HepG2 (cell line): ENCODE measurements around the gene TMEM87B.

Experiments
- BHLHE40 ChIP-seq: IDR thresholded peaks from 2 replicates; pipeline ENCODE4 v1.6.1; 2011; ENCODE audit warnings: low read length, improper control_type of control experiment
- CBX5 ChIP-seq: sonication (generic); formaldehyde crosslinking; IDR thresholded peaks from 2 replicates; pipeline ENCODE4 v1.4.0; 2020; ENCODE audit warnings: missing genetic modification reagents, borderline replicate concordance
- EZH2 ChIP-seq: conservative IDR thresholded peaks from 2 replicates; pipeline ENCODE4 v1.6.1; 2012; ENCODE audit warnings: mild to moderate bottlenecking, low read depth, low read length, moderate library complexity
- MYNN ChIP-seq: sonication (generic); formaldehyde crosslinking; IDR thresholded peaks from 2 replicates; pipeline ENCODE4 v1.4.0; 2020; ENCODE audit warnings: mild to moderate bottlenecking, low read depth, missing genetic modification reagents
- THRA ChIP-seq: sonication (generic); formaldehyde crosslinking; IDR thresholded peaks from 2 replicates; pipeline ENCODE4 v1.4.0; 2020; ENCODE audit warnings: missing genetic modification reagents, borderline replicate concordance
- UBTF ChIP-seq: sonication (generic); formaldehyde crosslinking; IDR thresholded peaks from 2 replicates; pipeline ENCODE4 v1.4.0; 2020; ENCODE audit warnings: mild to moderate bottlenecking, missing genetic modification reagents
- ZFAT ChIP-seq: sonication (generic); formaldehyde crosslinking; conservative IDR thresholded peaks from 2 replicates; pipeline ENCODE4 v1.8.1; 2023; ENCODE audit warnings: missing genetic modification reagents, inconsistent platforms
- ZIK1 ChIP-seq: sonication (generic); formaldehyde crosslinking; IDR thresholded peaks from 2 replicates; pipeline ENCODE4 v1.5.0; 2020; ENCODE audit warnings: mild to moderate bottlenecking, low read depth, missing genetic modification reagents, borderline replicate concordance
- ZNF607 ChIP-seq: sonication (generic); formaldehyde crosslinking; IDR thresholded peaks from 2 replicates; pipeline ENCODE4 v1.5.1; 2020; ENCODE audit warnings: missing genetic modification reagents, mild to moderate bottlenecking, borderline replicate concordance
- ZNF670 ChIP-seq: sonication (generic); formaldehyde crosslinking; IDR thresholded peaks from 2 replicates; pipeline ENCODE4 v1.8.0; 2022; ENCODE audit warnings: mild to moderate bottlenecking, missing genetic modification reagents, borderline replicate concordance
- ZNF766 ChIP-seq: sonication (generic); formaldehyde crosslinking; IDR thresholded peaks from 2 replicates; pipeline ENCODE4 v1.5.0; 2020; ENCODE audit warnings: missing genetic modification reagents, borderline replicate concordance

- no peak for TF ChIP-seq EZH2
- no peak for TF ChIP-seq ZNF766 (CRISPR knock-in tag)
- no peak for TF ChIP-seq MYNN
- TF ChIP-seq ZFAT (CRISPR knock-in tag): no peak
- no peak for TF ChIP-seq ZNF607
- TF ChIP-seq BHLHE40: no peak
- TF ChIP-seq CBX5 (CRISPR knock-in tag): no peak
- TF ChIP-seq UBTF (CRISPR knock-in tag): no peak
- no peak for TF ChIP-seq ZIK1
- TF ChIP-seq ZNF670 (CRISPR knock-in tag): no peak
- no peak for TF ChIP-seq THRA (CRISPR knock-in tag)
These were observed 105.5 kb downstream of the TMEM87B start for GRCh38 chr2:112160283-112161250.
